CD4-positive, alpha-beta T cell (primary cell): Measurements from ENCODE around the gene ZNF816. TPM values are rescaled to one million over a fixed set of nuclear protein-coding genes. Genes with fewer than 3 reads are reported as not detected.
A peak's percentile ranks its signal among the peaks of the same experiment; 100 is the strongest.

Source experiments
- ATAC-seq: fragments of 200-7000 bp; cut with Tn5 transposase; one replicate; pipeline ENCODE4 v1.10.0; 2022; ENCODE audit warnings: mild to moderate bottlenecking; ENCODE audit not compliant: poor library complexity
- CTCF ChIA-PET: fragments of 350-600 bp; sonication (Branson Sonifier 250); formaldehyde crosslinking; loops from one replicate; lab custom pipeline; 2021; ENCODE audit warnings: antibody characterized with exemption, inconsistent platforms; lab: Charles Lee
- POLR2A ChIA-PET: fragments of 350-600 bp; sonication (Branson Sonifier 250); formaldehyde crosslinking; loops from one replicate; lab custom pipeline; 2021; ENCODE audit warnings: antibody characterized with exemption, inconsistent platforms; lab: Charles Lee
- DNase-seq, 14 experiments: peaks; one replicate each; pipeline ENCODE4 v3.0.0-alpha.2; 2013 to 2020; ENCODE audit warnings: mixed read lengths in 2 of 14
- H3K27ac ChIP-seq, 2 donors: one replicate each; pipeline versions ENCODE4 v1.5.1 to v1.7.0; 2013; ENCODE audit warnings: low read length in 2 of 2, low read depth in 1 of 2, mild to moderate bottlenecking in 1 of 2
- H3K27me3 ChIP-seq, 2 experiments: 1 replicate in 1 of 2; 2 replicates in 1 of 2; pipeline versions ENCODE4 v1.6.1 to v1.7.0; 2013; ENCODE audit warnings: low read length in 2 of 2, control low read depth in 1 of 2, mild to moderate bottlenecking in 1 of 2, moderate library complexity in 1 of 2; ENCODE audit not compliant: insufficient read depth in 2 of 2, control insufficient read depth in 1 of 2
- H3K36me3 ChIP-seq: one replicate; pipeline ENCODE4 v1.6.1; 2013; ENCODE audit warnings: low read length, control low read depth; ENCODE audit not compliant: insufficient read depth
- H3K4me1 ChIP-seq: one replicate; pipeline ENCODE4 v1.6.1; 2013; ENCODE audit warnings: low read length, control low read depth; ENCODE audit not compliant: insufficient read depth
- H3K4me3 ChIP-seq: one replicate; pipeline ENCODE4 v1.5.1; 2013; ENCODE audit warnings: mild to moderate bottlenecking, low read length, moderate library complexity
- H3K9me3 ChIP-seq, 2 experiments: 1 replicate in 1 of 2; 2 replicates in 1 of 2; pipeline versions ENCODE4 v1.6.1 to v1.7.0; 2013; ENCODE audit warnings: low read length in 2 of 2, mild to moderate bottlenecking in 2 of 2, control low read depth in 1 of 2, moderate library complexity in 1 of 2; ENCODE audit not compliant: control insufficient read depth in 1 of 2, insufficient read depth in 1 of 2
- H3K27ac Mint-ChIP-seq: one replicate; pipeline ENCODE4 v1.8.0; 2020; ENCODE audit warnings: mixed read lengths
- H3K27me3 Mint-ChIP-seq: one replicate; pipeline ENCODE4 v1.8.0; 2021; ENCODE audit warnings: mixed read lengths
- H3K36me3 Mint-ChIP-seq: one replicate; pipeline ENCODE4 v1.8.0; 2021; ENCODE audit warnings: low read depth, mixed read lengths
- H3K4me1 Mint-ChIP-seq: one replicate; pipeline ENCODE4 v1.8.0; 2021; ENCODE audit warnings: low read depth, mixed read lengths
- H3K4me3 Mint-ChIP-seq: one replicate; pipeline ENCODE4 v1.8.0; 2020; ENCODE audit warnings: mild to moderate bottlenecking, mixed read lengths
- H3K9me3 Mint-ChIP-seq: one replicate; pipeline ENCODE4 v1.8.0; 2020; ENCODE audit warnings: mixed read lengths
- intact Hi-C, 2 experiments: fragments of 100-400 bp; cut with DNase I in 1 of 2; cut with micrococcal nuclease in 1 of 2; formaldehyde crosslinking; loops; one replicate each; pipeline versions ENCODE4 v1.15.1 to v1.9.0; 2023 to 2025; cut with DNase I, micrococcal nuclease
- total RNA-seq, 174 experiments: library from RNA in 2 of 174; stranded (reverse) in 2 of 174; gene quantifications; one replicate each; pipeline ENCODE4 v1.2.3 and lab custom pipeline; 2021 to 2026
- TF ChIP-seq, protein P1 (sequence below): fragments of 200-600 bp; IDR thresholded peaks from one replicate; pipeline ENCODE4 v1.8.0; 2022; ENCODE audit warnings: antibody characterized with exemption, mild to moderate bottlenecking

ZNF816 gene
- total RNA-seq, 2 experiments from 2014 or later, result 3.6 to 5.5 TPM

DNA sequence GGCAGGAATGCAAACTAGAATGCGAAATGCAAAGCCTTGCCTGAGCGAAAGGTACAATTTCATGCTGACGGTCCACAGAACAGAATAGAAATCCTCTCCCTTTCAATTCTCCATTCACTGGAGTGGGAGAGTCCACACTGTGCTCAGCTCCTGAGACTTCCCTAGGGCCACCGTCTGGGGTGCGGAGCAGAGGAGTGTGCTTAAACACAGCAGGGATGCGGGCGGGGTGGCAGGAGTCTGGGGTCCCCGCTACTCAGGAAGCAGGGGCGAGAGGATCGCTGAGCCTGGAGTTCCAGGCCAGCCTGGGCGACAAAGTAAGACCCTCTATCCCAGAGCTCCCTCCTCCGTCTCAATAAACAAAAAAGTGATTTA, 552 bp upstream of the ZNF816 start:
- Mint-ChIP-seq H3K27me3 (no peaks in the 10 kb centered on the region), H3K4me3 (peak overlapping the region; percentile 97), H3K36me3 (peaks cover 69% of the 10 kb centered on the region), H3K27ac (peak overlapping the region; percentile 97), H3K9me3 (peaks cover 10% of the 10 kb centered on the region), H3K4me1 (peaks cover 36% of the 10 kb centered on the region)
- TF ChIP-seq, protein P1, sequence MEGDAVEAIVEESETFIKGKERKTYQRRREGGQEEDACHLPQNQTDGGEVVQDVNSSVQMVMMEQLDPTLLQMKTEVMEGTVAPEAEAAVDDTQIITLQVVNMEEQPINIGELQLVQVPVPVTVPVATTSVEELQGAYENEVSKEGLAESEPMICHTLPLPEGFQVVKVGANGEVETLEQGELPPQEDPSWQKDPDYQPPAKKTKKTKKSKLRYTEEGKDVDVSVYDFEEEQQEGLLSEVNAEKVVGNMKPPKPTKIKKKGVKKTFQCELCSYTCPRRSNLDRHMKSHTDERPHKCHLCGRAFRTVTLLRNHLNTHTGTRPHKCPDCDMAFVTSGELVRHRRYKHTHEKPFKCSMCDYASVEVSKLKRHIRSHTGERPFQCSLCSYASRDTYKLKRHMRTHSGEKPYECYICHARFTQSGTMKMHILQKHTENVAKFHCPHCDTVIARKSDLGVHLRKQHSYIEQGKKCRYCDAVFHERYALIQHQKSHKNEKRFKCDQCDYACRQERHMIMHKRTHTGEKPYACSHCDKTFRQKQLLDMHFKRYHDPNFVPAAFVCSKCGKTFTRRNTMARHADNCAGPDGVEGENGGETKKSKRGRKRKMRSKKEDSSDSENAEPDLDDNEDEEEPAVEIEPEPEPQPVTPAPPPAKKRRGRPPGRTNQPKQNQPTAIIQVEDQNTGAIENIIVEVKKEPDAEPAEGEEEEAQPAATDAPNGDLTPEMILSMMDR, result no peak
- intact Hi-C loops, result loop anchor here (1.0 to 10.0 kb wide), 7 partner anchors 30 to 559 kb away; partner anchors contain the start of genes ZNF320 (in 2 of the 2), ZNF160 (in 1 of the 2), ZNF525 (in 1 of the 2) and ZNF888 (in 1 of the 2)
- Histone ChIP-seq H3K9me3 (peaks cover 35 to 40% of the 10 kb centered on the region in 2 experiments), H3K36me3 (peaks cover 21% of the 10 kb centered on the region), H3K4me3 (peak overlapping the region; percentile 78), H3K4me1 (peaks cover 20% of the 10 kb centered on the region), H3K27ac (peak overlapping the region; percentile 63 to 68), H3K27me3 (no peaks in the 10 kb centered on the region)
- peak; percentile 10 for ATAC-seq
- ChIA-PET CTCF (interaction anchor here (0.8 kb wide), 1 partner anchor 31 kb away, joined by 3 read pairs; no protein-coding TSS in a partner anchor), POLR2A (interaction anchor here (0.7 to 1.4 kb wide), 8 partner anchors 9 to 774 kb away, joined by 3 to 7 read pairs (median 4); partner anchors contain the start of genes PPP2R1A, ZNF320 and ZNF808)
- peak in 2 of 14 experiments; percentile 2 to 37 for DNase-seq

DNA sequence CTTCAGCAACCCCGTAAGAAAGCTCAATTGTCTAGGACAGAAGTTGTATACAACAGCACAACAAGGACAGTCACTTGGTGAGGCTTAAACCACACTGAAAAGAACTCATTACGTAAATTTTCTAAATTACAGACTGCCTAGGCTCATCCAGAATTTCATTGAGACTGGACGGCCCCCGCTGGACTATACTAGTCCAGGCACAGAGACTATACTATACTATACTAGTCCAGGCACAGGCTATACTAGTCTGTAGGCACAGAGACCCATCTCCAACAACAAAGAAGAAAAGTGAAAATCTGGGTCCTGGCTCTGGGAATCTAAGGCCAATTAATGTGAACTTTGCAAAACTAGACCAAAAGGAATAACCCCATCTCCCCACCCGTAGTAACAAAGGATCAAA, 700 bp downstream of the ZNF816 start:
- DNase-seq (no peak), ATAC-seq (no peak)
- Histone ChIP-seq H3K27ac (peak overlapping the region; percentile 42 to 63), H3K4me3 (peak overlapping the region; percentile 78), H3K4me1 (peaks cover 20% of the 10 kb centered on the region), H3K27me3 (no peaks in the 10 kb centered on the region), H3K36me3 (peaks cover 31% of the 10 kb centered on the region), H3K9me3 (peaks cover 38 to 42% of the 10 kb centered on the region in 2 experiments)
- ChIA-PET CTCF (no interaction called here), POLR2A (interaction anchor here (1.0 to 1.6 kb wide), 4 partner anchors 38 to 914 kb away, joined by 3 to 5 read pairs (median 4); partner anchors contain the start of genes ZNF432 and ZNF480)
- peak overlapping the region; percentile 97 for H3K27ac Mint-ChIP-seq
- H3K36me3 Mint-ChIP-seq, result peaks cover 77% of the 10 kb centered on the region
- no peaks in the 10 kb centered on the region for H3K27me3 Mint-ChIP-seq
- peak overlapping the region; percentile 97 for H3K4me3 Mint-ChIP-seq
- TF ChIP-seq, protein P1, result no peak
- intact Hi-C loops, result loop anchor here (1.0 to 10.0 kb wide), 9 partner anchors 20 to 560 kb away; partner anchors contain the start of genes ZNF888 (in 2 of the 2), ZNF160 (in 1 of the 2), ZNF320 (in 1 of the 2) and ZNF525 (in 1 of the 2)
- peaks cover 36% of the 10 kb centered on the region for H3K4me1 Mint-ChIP-seq
- peaks cover 5% of the 10 kb centered on the region for H3K9me3 Mint-ChIP-seq

DNA sequence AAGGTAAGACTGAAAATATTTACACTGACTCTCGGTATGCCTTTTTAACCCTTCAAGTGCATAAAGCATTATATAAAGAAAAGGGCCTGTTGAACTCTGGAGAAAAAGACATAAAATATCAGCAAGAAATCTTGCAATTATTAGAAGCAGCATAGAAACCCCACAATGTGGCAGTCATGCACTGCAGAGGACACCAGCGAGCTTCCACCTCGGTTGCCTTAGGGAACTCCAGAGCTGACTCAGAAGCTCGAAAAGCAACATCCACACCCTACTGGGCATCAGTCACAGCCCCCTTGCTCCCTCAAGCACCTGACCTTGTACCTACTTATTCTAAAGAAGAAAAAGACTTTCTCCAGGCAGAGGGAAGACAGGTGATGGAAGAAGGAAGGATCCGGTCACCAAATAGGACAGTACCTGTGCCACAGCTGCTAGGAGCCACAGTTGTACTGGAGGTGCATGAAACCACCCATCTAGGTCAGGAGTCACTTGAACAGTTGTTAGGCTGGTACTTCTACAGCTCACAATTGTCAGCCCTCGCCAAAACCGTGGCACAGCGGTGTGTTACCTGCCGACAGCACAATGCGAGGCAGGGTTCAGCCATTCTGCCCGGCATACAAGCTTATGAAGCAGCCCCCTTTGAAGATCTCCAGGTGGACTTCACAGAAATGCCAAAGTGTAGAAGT, 2.9 kb downstream of the ZNF816 start:
- Histone ChIP-seq H3K27ac (no peak overlapping the region), H3K9me3 (peaks cover 52 to 65% of the 10 kb centered on the region in 2 experiments), H3K4me1 (peaks cover 20% of the 10 kb centered on the region), H3K27me3 (no peaks in the 10 kb centered on the region), H3K36me3 (peaks cover 53% of the 10 kb centered on the region), H3K4me3 (no peak overlapping the region)
- peaks cover 91% of the 10 kb centered on the region for H3K36me3 Mint-ChIP-seq
- POLR2A ChIA-PET, result interaction anchor here (0.6 kb wide), 1 partner anchor 18 kb away, joined by 3 read pairs; no protein-coding TSS in a partner anchor
- CTCF ChIA-PET, result interaction anchor here (1.0 to 1.3 kb wide), 2 partner anchors 34 to 236 kb away, joined by 3 read pairs; no protein-coding TSS in a partner anchor
- H3K27ac Mint-ChIP-seq, result no peak overlapping the region
- peaks cover 36% of the 10 kb centered on the region for H3K4me1 Mint-ChIP-seq
- H3K4me3 Mint-ChIP-seq, result peak overlapping the region; percentile 62
- DNase-seq (no peak), ATAC-seq (no peak)
- peaks cover 19% of the 10 kb centered on the region for H3K9me3 Mint-ChIP-seq
- H3K27me3 Mint-ChIP-seq, result no peaks in the 10 kb centered on the region
- TF ChIP-seq, protein P1, result no peak
- intact Hi-C loops, result loop anchor here (5.0 to 10.0 kb wide), 4 partner anchors 65 to 563 kb away; partner anchors contain the start of genes ZNF160 (in 1 of the 2), ZNF320 (in 1 of the 2) and ZNF525 (in 1 of the 2)
